Panc1 (cell line): Measurements from ENCODE around the gene CUEDC1. TPM values are rescaled to one million over a fixed set of nuclear protein-coding genes. Genes with fewer than 3 reads are reported as not detected.

Source experiments
- ATAC-seq: fragments of 200-7000 bp; cut with Tn5 transposase; 2 replicates; pipeline ENCODE4 v1.9.1; 2020; ENCODE audit warnings: mild to moderate bottlenecking, moderate library complexity
- BruUV-seq: library from RNA; stranded (reverse); fragments of 400-500 nt; replicated peaks from 2 replicates; lab custom pipeline; 2021; lab: Mats Ljungman, UMichigan
- CTCF ChIA-PET: fragments of 300-600 bp; sonication (Branson Sonifier 250); formaldehyde crosslinking; loops from one replicate; lab custom pipeline; 2022; ENCODE audit warnings: antibody characterized with exemption; lab: Charles Lee
- POLR2A ChIA-PET: fragments of 300-600 bp; sonication (Branson Sonifier 250); formaldehyde crosslinking; loops from one replicate; lab custom pipeline; 2022; ENCODE audit warnings: antibody characterized with exemption; lab: Charles Lee
- DNase-seq: peaks from one replicate; pipeline ENCODE4 v3.0.0-alpha.2; 2010; ENCODE audit warnings: low read depth, low spot score
- H3K27ac ChIP-seq: 2 replicates; pipeline ENCODE4 v1.5.1; 2011; ENCODE audit warnings: mild to moderate bottlenecking, low read length, inconsistent platforms
- H3K27me3 ChIP-seq: fragments of 200-500 bp; sonication (Bioruptor generic); 2 replicates; pipeline ENCODE4 v1.6.0; 2014; ENCODE audit warnings: low read length, inconsistent platforms; ENCODE audit not compliant: control insufficient read depth, insufficient read depth
- H3K36me3 ChIP-seq: fragments of 200-500 bp; sonication (Bioruptor generic); 2 replicates; pipeline ENCODE4 v1.5.1; 2014; ENCODE audit warnings: inconsistent platforms, mild to moderate bottlenecking, low read length, moderate library complexity; ENCODE audit not compliant: control insufficient read depth, insufficient read depth
- H3K4me1 ChIP-seq: 2 replicates; pipeline ENCODE4 v1.5.1; 2011; ENCODE audit warnings: inconsistent platforms, mild to moderate bottlenecking, low read length, moderate library complexity; ENCODE audit not compliant: control insufficient read depth, insufficient read depth
- H3K4me3 ChIP-seq, 2 experiments: 2 replicates each; pipeline ENCODE4 v1.5.1; 2011 to 2012; ENCODE audit warnings: low read depth in 2 of 2, low read length in 2 of 2, mild to moderate bottlenecking in 2 of 2, inconsistent platforms in 1 of 2, moderate library complexity in 1 of 2
- H3K9me3 ChIP-seq: fragments of 200-500 bp; sonication (Bioruptor generic); 2 replicates; pipeline ENCODE4 v1.5.1; 2014; ENCODE audit warnings: low read depth, mild to moderate bottlenecking, inconsistent platforms, low read length, moderate library complexity; ENCODE audit not compliant: control insufficient read depth, insufficient read depth
- POLR2AphosphoS5 ChIP-seq: IDR thresholded peaks from 2 replicates; pipeline ENCODE4 v1.6.1; 2012; ENCODE audit warnings: mild to moderate bottlenecking, low read depth, low read length, moderate library complexity
- SIN3A ChIP-seq: IDR thresholded peaks from 2 replicates; pipeline ENCODE4 v1.6.1; 2012; ENCODE audit warnings: low read depth, mild to moderate bottlenecking, low read length, moderate library complexity, borderline replicate concordance; ENCODE audit not compliant: insufficient read depth
- TCF7L2 ChIP-seq: IDR thresholded peaks from 2 replicates; pipeline ENCODE4 v1.6.1; 2011; ENCODE audit warnings: mild to moderate bottlenecking, low read depth, low read length, inconsistent platforms
- in situ Hi-C: cut with HindIII; loops from 2 replicates; pipeline ENCODE4 v1.10.0; 2016; ENCODE audit warnings: low sequenced_read_pairs, low pct_unique_long_range_greater_than_20kb
- intact Hi-C: fragments of 100-400 bp; cut with micrococcal nuclease; formaldehyde crosslinking; loops from one replicate; pipeline ENCODE4 v1.10.0; 2022; ENCODE audit not compliant: unreplicated experiment
- total RNA-seq: library from RNA; stranded (reverse); gene quantifications from one replicate; pipeline ENCODE4 v1.2.1, GENCODE V29; 2021; ENCODE audit not compliant: unreplicated experiment
- TF ChIP-seq, protein P1 (sequence below), 2 experiments: IDR thresholded peaks; 2 replicates each; pipeline ENCODE4 v1.6.1; 2011 to 2012; ENCODE audit warnings: low read depth in 2 of 2, control low read depth in 1 of 2, low read length in 1 of 2, mild to moderate bottlenecking in 1 of 2, moderate library complexity in 1 of 2; ENCODE audit not compliant: insufficient read depth in 1 of 2
- TF ChIP-seq, protein P2 (sequence below): fragments of 450-650 bp; IDR thresholded peaks from 2 replicates; pipeline ENCODE4 v1.5.1; 2017; ENCODE audit warnings: mild to moderate bottlenecking

The CUEDC1 gene
- total RNA-seq, 1 experiment from 2014 or later = 103 TPM

DNA sequence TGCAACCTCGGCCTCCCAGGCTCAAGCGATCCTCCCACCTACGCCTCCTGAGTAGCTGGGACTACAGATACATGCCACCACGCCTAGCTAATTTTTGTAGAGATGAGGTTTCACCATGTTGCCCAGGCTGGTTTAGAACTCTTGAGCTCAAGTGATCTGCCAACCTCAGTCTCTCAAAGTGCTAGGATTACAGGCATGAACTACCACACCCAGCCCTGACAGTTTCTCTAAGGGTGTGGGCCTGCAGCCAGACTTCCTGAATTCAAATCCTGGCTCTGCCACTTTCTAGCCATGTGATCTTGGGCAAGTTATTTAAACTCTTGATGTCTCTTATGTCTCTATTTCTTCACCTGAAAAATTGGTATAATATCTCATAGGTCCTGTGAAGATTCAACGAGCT, 5.6 kb downstream of the CUEDC1 start:
- Histone ChIP-seq H3K4me3 (no peak overlapping the region), H3K36me3 (no peaks in the 10 kb centered on the region; the same call in 1 of the 2 replicates), H3K27me3 (no peaks in the 10 kb centered on the region), H3K27ac (peak overlapping the region; percentile 98), H3K9me3 (no peaks in the 10 kb centered on the region), H3K4me1 (peaks cover 91% of the 10 kb centered on the region)
- ChIA-PET POLR2A (interaction anchor here (0.6 to 0.9 kb wide), 3 partner anchors 32 to 56 kb away, joined by 3 to 9 read pairs (median 3); no protein-coding TSS in a partner anchor), CTCF (interaction anchor here (0.6 to 1.1 kb wide), 4 partner anchors 10 to 222 kb away, joined by 3 to 10 read pairs (median 6); no protein-coding TSS in a partner anchor)
- intact Hi-C loops = loop anchor here (5.0 kb wide), 2 partner anchors 72 to 92 kb away; no protein-coding TSS in a partner anchor
- BruUV-seq = no TSS peak
- no peak for ATAC-seq
- DNase-seq = no peak
- no peak for TF ChIP-seq TCF7L2
- no peak for TF ChIP-seq POLR2AphosphoS5
- TF ChIP-seq, protein P1, sequence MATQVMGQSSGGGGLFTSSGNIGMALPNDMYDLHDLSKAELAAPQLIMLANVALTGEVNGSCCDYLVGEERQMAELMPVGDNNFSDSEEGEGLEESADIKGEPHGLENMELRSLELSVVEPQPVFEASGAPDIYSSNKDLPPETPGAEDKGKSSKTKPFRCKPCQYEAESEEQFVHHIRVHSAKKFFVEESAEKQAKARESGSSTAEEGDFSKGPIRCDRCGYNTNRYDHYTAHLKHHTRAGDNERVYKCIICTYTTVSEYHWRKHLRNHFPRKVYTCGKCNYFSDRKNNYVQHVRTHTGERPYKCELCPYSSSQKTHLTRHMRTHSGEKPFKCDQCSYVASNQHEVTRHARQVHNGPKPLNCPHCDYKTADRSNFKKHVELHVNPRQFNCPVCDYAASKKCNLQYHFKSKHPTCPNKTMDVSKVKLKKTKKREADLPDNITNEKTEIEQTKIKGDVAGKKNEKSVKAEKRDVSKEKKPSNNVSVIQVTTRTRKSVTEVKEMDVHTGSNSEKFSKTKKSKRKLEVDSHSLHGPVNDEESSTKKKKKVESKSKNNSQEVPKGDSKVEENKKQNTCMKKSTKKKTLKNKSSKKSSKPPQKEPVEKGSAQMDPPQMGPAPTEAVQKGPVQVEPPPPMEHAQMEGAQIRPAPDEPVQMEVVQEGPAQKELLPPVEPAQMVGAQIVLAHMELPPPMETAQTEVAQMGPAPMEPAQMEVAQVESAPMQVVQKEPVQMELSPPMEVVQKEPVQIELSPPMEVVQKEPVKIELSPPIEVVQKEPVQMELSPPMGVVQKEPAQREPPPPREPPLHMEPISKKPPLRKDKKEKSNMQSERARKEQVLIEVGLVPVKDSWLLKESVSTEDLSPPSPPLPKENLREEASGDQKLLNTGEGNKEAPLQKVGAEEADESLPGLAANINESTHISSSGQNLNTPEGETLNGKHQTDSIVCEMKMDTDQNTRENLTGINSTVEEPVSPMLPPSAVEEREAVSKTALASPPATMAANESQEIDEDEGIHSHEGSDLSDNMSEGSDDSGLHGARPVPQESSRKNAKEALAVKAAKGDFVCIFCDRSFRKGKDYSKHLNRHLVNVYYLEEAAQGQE (IDR thresholded peaks at IDR 0.05; ENCODE audit: insufficient read depth in 1 of 2, low read depth in 2 of 2, low read length in 1 of 2) = no peak
- TF ChIP-seq, protein P2, sequence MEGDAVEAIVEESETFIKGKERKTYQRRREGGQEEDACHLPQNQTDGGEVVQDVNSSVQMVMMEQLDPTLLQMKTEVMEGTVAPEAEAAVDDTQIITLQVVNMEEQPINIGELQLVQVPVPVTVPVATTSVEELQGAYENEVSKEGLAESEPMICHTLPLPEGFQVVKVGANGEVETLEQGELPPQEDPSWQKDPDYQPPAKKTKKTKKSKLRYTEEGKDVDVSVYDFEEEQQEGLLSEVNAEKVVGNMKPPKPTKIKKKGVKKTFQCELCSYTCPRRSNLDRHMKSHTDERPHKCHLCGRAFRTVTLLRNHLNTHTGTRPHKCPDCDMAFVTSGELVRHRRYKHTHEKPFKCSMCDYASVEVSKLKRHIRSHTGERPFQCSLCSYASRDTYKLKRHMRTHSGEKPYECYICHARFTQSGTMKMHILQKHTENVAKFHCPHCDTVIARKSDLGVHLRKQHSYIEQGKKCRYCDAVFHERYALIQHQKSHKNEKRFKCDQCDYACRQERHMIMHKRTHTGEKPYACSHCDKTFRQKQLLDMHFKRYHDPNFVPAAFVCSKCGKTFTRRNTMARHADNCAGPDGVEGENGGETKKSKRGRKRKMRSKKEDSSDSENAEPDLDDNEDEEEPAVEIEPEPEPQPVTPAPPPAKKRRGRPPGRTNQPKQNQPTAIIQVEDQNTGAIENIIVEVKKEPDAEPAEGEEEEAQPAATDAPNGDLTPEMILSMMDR = no peak
- TF ChIP-seq SIN3A = no peak
- in situ Hi-C loops = no loop called here

DNA sequence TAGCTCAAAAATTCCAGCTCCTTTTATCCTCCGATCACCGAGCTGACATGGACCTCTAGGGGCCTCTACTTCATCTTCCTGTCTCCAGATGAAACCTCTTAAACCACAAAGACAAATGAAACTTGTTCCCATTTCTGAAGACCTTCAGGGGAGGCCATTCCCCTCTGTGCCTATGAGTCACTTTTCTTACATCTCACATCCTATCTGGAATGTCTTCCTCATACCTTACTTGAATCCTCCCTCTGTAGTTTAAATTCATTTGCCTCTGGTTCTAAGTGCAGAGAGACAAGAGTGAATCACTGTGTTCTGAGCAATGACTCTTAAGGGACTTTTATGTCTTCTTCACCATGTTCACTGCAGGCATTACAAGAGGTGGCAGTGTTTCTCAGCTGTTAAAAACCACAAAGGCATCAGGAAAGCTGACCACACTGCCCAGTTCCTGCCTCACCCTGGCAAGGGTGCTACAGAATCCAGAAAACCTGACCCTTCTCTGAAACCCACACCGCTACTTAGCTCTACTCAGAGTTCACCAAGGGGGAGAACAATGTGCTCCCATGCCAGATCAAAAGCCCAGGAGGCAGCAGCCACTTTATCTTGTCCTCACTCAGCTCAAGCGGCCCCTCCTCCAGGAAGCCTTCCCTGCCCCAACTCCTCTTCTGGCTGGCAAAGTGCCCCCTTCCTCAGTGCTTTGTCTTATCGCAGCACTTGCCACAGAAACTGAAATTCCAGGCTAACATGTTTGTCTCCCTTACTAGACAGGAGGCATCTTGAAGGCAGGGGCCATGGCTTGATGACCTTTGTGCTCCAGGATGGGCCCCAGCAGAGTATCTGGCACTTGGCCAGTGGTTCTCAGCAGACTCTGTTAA, 6.4 kb downstream of the CUEDC1 start:
- Histone ChIP-seq H3K4me3 (peak overlapping the region in 1 of 2 experiments; percentile 21; a peak in 2 of 4 replicates), H3K27ac (peak overlapping the region; percentile 98), H3K27me3 (no peaks in the 10 kb centered on the region), H3K4me1 (peaks cover 92% of the 10 kb centered on the region), H3K9me3 (no peaks in the 10 kb centered on the region), H3K36me3 (no peaks in the 10 kb centered on the region)
- in situ Hi-C loops (no loop called here), intact Hi-C loops (loop anchor here (5.0 kb wide), 2 partner anchors 71 to 91 kb away; no protein-coding TSS in a partner anchor)
- POLR2A ChIA-PET = interaction anchor here (0.6 to 1.2 kb wide), 6 partner anchors 13 to 51 kb away, joined by 3 to 9 read pairs (median 3); no protein-coding TSS in a partner anchor
- CTCF ChIA-PET = interaction anchor here (0.6 to 1.1 kb wide), 5 partner anchors 9 to 53 kb away, joined by 3 to 9 read pairs (median 3); no protein-coding TSS in a partner anchor
- peak; percentile 22; the same call in 1 of the 2 replicates for TF ChIP-seq POLR2AphosphoS5
- TF ChIP-seq, protein P2 = no peak
- TF ChIP-seq, protein P1 (IDR thresholded peaks at IDR 0.05; ENCODE audit: insufficient read depth in 1 of 2, low read depth in 2 of 2, low read length in 1 of 2) = no peak
- ATAC-seq (peak; percentile 72), DNase-seq (no peak)
- no TSS peak for BruUV-seq
